ENCODE data around the gene WDR6.

Gene WDR6

GRCh38 chr3:48984663-48985062 lies 22.5 kb upstream of the WDR6 start:
- ChIA-PET CTCF (no interaction called here), POLR2A (interaction anchor here (0.7 to 1.5 kb wide), 4 partner anchors 9 to 197 kb away, joined by 3 to 6 read pairs (median 3); partner anchors contain the start of gene WDR6)
- TF ChIP-seq SUZ12 (IDR thresholded peaks at IDR 0.05) (no peak), NFRKB (IDR thresholded peaks at IDR 0.05) (no peak), BHLHE40 (IDR thresholded peaks at IDR 0.05; ENCODE audit: borderline replicate concordance) (no peak), PKNOX1 (IDR thresholded peaks at IDR 0.05) (no peak), FOXK2 (IDR thresholded peaks at IDR 0.05) (no peak), ELF4 (IDR thresholded peaks at IDR 0.05) (no peak), ARNT (IDR thresholded peaks at IDR 0.05) (no peak), TARDBP (IDR thresholded peaks at IDR 0.05) (no peak), FOXM1 (IDR thresholded peaks at IDR 0.05; ENCODE audit: borderline replicate concordance) (no peak), ZNF384 (IDR thresholded peaks at IDR 0.05) (no peak), SP1 (IDR thresholded peaks at IDR 0.05) (no peak), LEF1 (IDR thresholded peaks at IDR 0.05; ENCODE audit: borderline replicate concordance) (no peak), HDGF (IDR thresholded peaks at IDR 0.05; ENCODE audit: borderline replicate concordance) (no peak)
- no peak for DNase-seq (ENCODE audit: extremely low spot score)

GRCh38 chr3:48985831-48986376 lies 21.3 kb upstream of the WDR6 start:
- DNase-seq (ENCODE audit: extremely low spot score) = no peak
- ChIA-PET POLR2A (interaction anchor here (0.8 to 1.3 kb wide), 5 partner anchors 11 to 44 kb away, joined by 3 to 5 read pairs (median 4); partner anchors contain the start of genes IMPDH2, NDUFAF3 and WDR6), CTCF (interaction anchor here (1.2 kb wide), 1 partner anchor 9 kb away, joined by 3 read pairs; no protein-coding TSS in a partner anchor)
- TF ChIP-seq FOXA1 (IDR thresholded peaks at IDR 0.05) = no peak
- TF ChIP-seq BHLHE40 (IDR thresholded peaks at IDR 0.05; ENCODE audit: borderline replicate concordance) = no peak
- TF ChIP-seq HDGF (IDR thresholded peaks at IDR 0.05; ENCODE audit: borderline replicate concordance) = no peak
- no peak for TF ChIP-seq SP1 (IDR thresholded peaks at IDR 0.05)
- TF ChIP-seq NFRKB (IDR thresholded peaks at IDR 0.05) = no peak
- no peak for TF ChIP-seq L3MBTL2 (conservative IDR thresholded peaks at IDR 0.05)
- no peak for TF ChIP-seq CTBP1 (IDR thresholded peaks at IDR 0.05; ENCODE audit: borderline replicate concordance)
- no peak for TF ChIP-seq FOXM1 (IDR thresholded peaks at IDR 0.05; ENCODE audit: borderline replicate concordance)
- TF ChIP-seq ELF4 (IDR thresholded peaks at IDR 0.05) = no peak
- no peak for TF ChIP-seq SUZ12 (IDR thresholded peaks at IDR 0.05)
- no peak for TF ChIP-seq TARDBP (IDR thresholded peaks at IDR 0.05)

GRCh38 chr3:48989126-48989795 lies 17.9 kb upstream of the WDR6 start:
- DNase-seq (ENCODE audit: extremely low spot score) = no peak
- no peak for TF ChIP-seq BHLHE40 (IDR thresholded peaks at IDR 0.05; ENCODE audit: borderline replicate concordance)
- no peak for TF ChIP-seq L3MBTL2 (conservative IDR thresholded peaks at IDR 0.05)
- TF ChIP-seq FOXA1 (IDR thresholded peaks at IDR 0.05) = no peak
- no peak for TF ChIP-seq TARDBP (IDR thresholded peaks at IDR 0.05)
- no peak for TF ChIP-seq FOXM1 (IDR thresholded peaks at IDR 0.05; ENCODE audit: borderline replicate concordance)
- no peak for TF ChIP-seq ELF4 (IDR thresholded peaks at IDR 0.05)
- TF ChIP-seq ZNF384 (IDR thresholded peaks at IDR 0.05) = no peak
- TF ChIP-seq NFRKB (IDR thresholded peaks at IDR 0.05) = no peak
- no peak for TF ChIP-seq CTBP1 (IDR thresholded peaks at IDR 0.05; ENCODE audit: borderline replicate concordance)
- ChIA-PET POLR2A (interaction anchor here (0.8 to 5.9 kb wide), 13 partner anchors 8 to 132 kb away, joined by 3 to 103 read pairs (median 5); partner anchors contain the start of genes DALRD3, IMPDH2, NDUFAF3 and QRICH1), CTCF (interaction anchor here (0.6 to 1.2 kb wide), 4 partner anchors 18 to 169 kb away, joined by 3 to 4 read pairs (median 3); partner anchors contain the start of gene WDR6)

GRCh38 chr3:48989796-48990635 lies 17.2 kb upstream of the WDR6 start, which contains the start of gene P4HTM:
TSS of gene P4HTM (plus strand) at chr3:48990241. CDS start at chr3:48990257, 16 bp downstream.
- TF ChIP-seq CTBP1 (IDR thresholded peaks at IDR 0.05; ENCODE audit: borderline replicate concordance) (no peak), SP1 (IDR thresholded peaks at IDR 0.05) (no peak), ARNT (IDR thresholded peaks at IDR 0.05) (no peak), FOXM1 (IDR thresholded peaks at IDR 0.05; ENCODE audit: borderline replicate concordance) (no peak), FOXA1 (IDR thresholded peaks at IDR 0.05) (no peak), SUZ12 (IDR thresholded peaks at IDR 0.05) (no peak), TARDBP (IDR thresholded peaks at IDR 0.05) (no peak), LEF1 (IDR thresholded peaks at IDR 0.05; ENCODE audit: borderline replicate concordance) (no peak), NFRKB (IDR thresholded peaks at IDR 0.05) (no peak), FOXK2 (IDR thresholded peaks at IDR 0.05) (no peak), PKNOX1 (IDR thresholded peaks at IDR 0.05) (no peak), ELF4 (IDR thresholded peaks at IDR 0.05) (no peak)
- no peak for DNase-seq (ENCODE audit: extremely low spot score)
- CTCF ChIA-PET = interaction anchor here (1.0 to 1.2 kb wide), 4 partner anchors 17 to 168 kb away, joined by 3 to 4 read pairs (median 4); partner anchors contain the start of gene WDR6
- POLR2A ChIA-PET = interaction anchor here (0.8 to 5.9 kb wide), 14 partner anchors 9 to 131 kb away, joined by 3 to 103 read pairs (median 4); partner anchors contain the start of genes DALRD3, IMPDH2, NDUFAF3 and QRICH1

- ChIA-PET POLR2A (interaction anchor here (0.7 to 5.9 kb wide), 8 partner anchors 15 to 143 kb away, joined by 3 to 103 read pairs (median 5); partner anchors contain the start of genes DALRD3, IMPDH2, NDUFAF3 and PRKAR2A), CTCF (interaction anchor here (1.2 kb wide), 1 partner anchor 22 kb away, joined by 4 read pairs; no protein-coding TSS in a partner anchor)
- no peak for DNase-seq (ENCODE audit: extremely low spot score)
- TF ChIP-seq L3MBTL2 (conservative IDR thresholded peaks at IDR 0.05) (no peak), HDGF (IDR thresholded peaks at IDR 0.05; ENCODE audit: borderline replicate concordance) (no peak), PKNOX1 (IDR thresholded peaks at IDR 0.05) (no peak), ARNT (IDR thresholded peaks at IDR 0.05) (no peak), FOXA1 (IDR thresholded peaks at IDR 0.05) (no peak), NFRKB (IDR thresholded peaks at IDR 0.05) (no peak), TARDBP (IDR thresholded peaks at IDR 0.05) (no peak), ZNF384 (IDR thresholded peaks at IDR 0.05) (no peak), FOXK2 (IDR thresholded peaks at IDR 0.05) (no peak), FOXM1 (IDR thresholded peaks at IDR 0.05; ENCODE audit: borderline replicate concordance) (no peak), LEF1 (IDR thresholded peaks at IDR 0.05; ENCODE audit: borderline replicate concordance) (no peak), CTBP1 (IDR thresholded peaks at IDR 0.05; ENCODE audit: borderline replicate concordance) (no peak), BHLHE40 (IDR thresholded peaks at IDR 0.05; ENCODE audit: borderline replicate concordance) (no peak)
Observed at GRCh38 chr3:48990636-48991469, 16.3 kb upstream of the WDR6 start.

All from HEK293T (cell line).